ENCODE data around the gene TXK. TPM values are rescaled to one million over a fixed set of nuclear protein-coding genes. Genes with fewer than 3 reads are reported as not detected.

TXK gene
- total RNA-seq, 4 donors from 2014 or later: 0.81 to 3.4 (median 2.2) TPM

- WGBS, 2 donors: 63 to 64% methylated on average over 8 of the region's 8 CpGs
- intact Hi-C loops (cut with DNase I; ENCODE audit: low total_unique reads): loop anchor here (10.0 kb wide), 1 partner anchor 71 kb away; the partner anchor contains the start of genes CNGA1 and NIPAL1
These were observed 48.0 kb downstream of the TXK start for GRCh38 chr4:48085821-48086589.

GRCh38 chr4:48082956-48083355, 51.1 kb downstream of the TXK start:
- no peak for TF ChIP-seq POLR2A (IDR thresholded peaks at IDR 0.05)
- no peak for TF ChIP-seq CTCF (IDR thresholded peaks at IDR 0.05)
- DNase-seq (ENCODE audit: low spot score in 2 of 2): no peak
- no peak overlapping the region for H3K4me3 ChIP-seq (ENCODE audit: low read depth, poor library complexity, severe bottlenecking)
- 85 to 88% methylated on average over 2 of the region's 2 CpGs for WGBS, 2 donors
- intact Hi-C loops (cut with DNase I; ENCODE audit: low total_unique reads): loop anchor here (10.0 kb wide), 1 partner anchor 68 kb away; the partner anchor contains the start of genes CNGA1 and NIPAL1

More at GRCh38 chr4:48085821-48086589, 48.0 kb downstream of the TXK start:
- DNase-seq (ENCODE audit: low spot score in 2 of 2): no peak
- TF ChIP-seq CTCF (IDR thresholded peaks at IDR 0.05): no peak
- no peak overlapping the region for H3K4me3 ChIP-seq (ENCODE audit: low read depth, poor library complexity, severe bottlenecking)

GRCh38 chr4:48081196-48081595, 52.9 kb downstream of the TXK start:
- 78 to 83% methylated on average over 1 of the region's 1 CpG for WGBS, 2 donors
- no peak for TF ChIP-seq POLR2A (IDR thresholded peaks at IDR 0.05)
- no peak for TF ChIP-seq CTCF (IDR thresholded peaks at IDR 0.05)
- intact Hi-C loops (cut with DNase I; ENCODE audit: low total_unique reads): loop anchor here (10.0 kb wide), 1 partner anchor 66 kb away; the partner anchor contains the start of genes CNGA1 and NIPAL1
- DNase-seq (ENCODE audit: low spot score in 2 of 2): no peak
- H3K4me3 ChIP-seq (ENCODE audit: low read depth, poor library complexity, severe bottlenecking): no peak overlapping the region

GRCh38 chr4:48079972-48080391, 54.1 kb downstream of the TXK start:
- 75 to 76% methylated on average over 3 of the region's 3 CpGs for WGBS, 2 donors

GRCh38 chr4:48078862-48079655, 55.0 kb downstream of the TXK start:
- no peak for DNase-seq (ENCODE audit: low spot score in 2 of 2)
- no peak overlapping the region for H3K4me3 ChIP-seq (ENCODE audit: low read depth, poor library complexity, severe bottlenecking)
- 62 to 70% methylated on average over 5 of the region's 5 CpGs for WGBS, 2 donors
- TF ChIP-seq CTCF (IDR thresholded peaks at IDR 0.05): no peak
- TF ChIP-seq POLR2A (IDR thresholded peaks at IDR 0.05): no peak
- intact Hi-C loops (cut with DNase I; ENCODE audit: low total_unique reads): no loop called here

More at GRCh38 chr4:48079972-48080391, 54.1 kb downstream of the TXK start:
- intact Hi-C loops (cut with DNase I; ENCODE audit: low total_unique reads): loop anchor here (10.0 kb wide), 1 partner anchor 65 kb away; the partner anchor contains the start of genes CNGA1 and NIPAL1
- TF ChIP-seq CTCF (IDR thresholded peaks at IDR 0.05): no peak
- TF ChIP-seq POLR2A (IDR thresholded peaks at IDR 0.05): no peak
- H3K4me3 ChIP-seq (ENCODE audit: low read depth, poor library complexity, severe bottlenecking): no peak overlapping the region
- DNase-seq (ENCODE audit: low spot score in 2 of 2): no peak

All from lower leg skin (tissue), 4 donors.